NCI-H460 (cell line): ENCODE data around the gene RBM10. TPM values are rescaled to one million over a fixed set of nuclear protein-coding genes. Genes with fewer than 3 reads are reported as not detected.
A peak's percentile ranks its signal among the peaks of the same experiment; 100 is the strongest.

Source experiments
- DNase-seq: peaks from one replicate; pipeline ENCODE4 v3.0.0-alpha.2; 2016; ENCODE audit warnings: low read depth; ENCODE audit errors: extremely low read depth
- small RNA-seq, 2 experiments: library from RNA; depleted of rRNA; stranded (forward); fragments of <200 nt; gene quantifications; one replicate each; pipeline ENCODE3, GENCODE V24; 2014
- total RNA-seq: library from RNA; depleted of rRNA; stranded (reverse); fragments of >200 nt; shearing (Covaris generic); gene quantifications from 2 replicates; pipeline ENCODE4 v1.2.3, GENCODE V29; 2014; rRNA removed

The RBM10 gene
- total RNA-seq, 1 experiment from 2014 or later: 28.1 TPM

DNA sequence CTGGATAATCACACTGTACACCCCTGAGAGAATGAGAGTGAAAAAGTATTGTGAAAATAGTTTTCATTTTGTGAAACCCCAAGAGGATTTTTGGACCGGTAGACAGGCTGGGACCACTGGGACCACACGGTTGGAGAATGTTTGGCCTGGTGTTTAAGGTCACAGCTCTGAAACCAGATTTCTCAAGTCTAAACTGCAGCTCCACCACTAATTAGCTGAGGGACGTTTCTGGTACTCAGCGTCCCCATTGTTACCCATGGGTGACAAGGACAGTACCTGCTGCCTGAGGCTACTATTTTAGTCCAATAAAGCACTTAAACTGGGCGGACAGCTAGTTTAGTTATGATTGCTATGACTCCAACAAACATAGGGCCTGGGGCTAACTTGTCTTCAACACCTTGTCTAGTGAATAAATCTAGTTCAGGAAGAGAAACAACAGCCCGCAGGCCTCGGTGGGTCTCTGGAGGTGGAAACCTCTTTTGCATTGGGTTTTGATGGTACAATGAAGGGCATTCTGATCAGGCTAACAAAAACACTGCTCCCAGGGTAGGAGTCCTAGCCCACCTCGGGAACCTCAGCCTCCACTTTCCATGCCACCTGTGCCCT lies 87.3 kb downstream of the RBM10 start:
- DNase-seq: no peak

DNA sequence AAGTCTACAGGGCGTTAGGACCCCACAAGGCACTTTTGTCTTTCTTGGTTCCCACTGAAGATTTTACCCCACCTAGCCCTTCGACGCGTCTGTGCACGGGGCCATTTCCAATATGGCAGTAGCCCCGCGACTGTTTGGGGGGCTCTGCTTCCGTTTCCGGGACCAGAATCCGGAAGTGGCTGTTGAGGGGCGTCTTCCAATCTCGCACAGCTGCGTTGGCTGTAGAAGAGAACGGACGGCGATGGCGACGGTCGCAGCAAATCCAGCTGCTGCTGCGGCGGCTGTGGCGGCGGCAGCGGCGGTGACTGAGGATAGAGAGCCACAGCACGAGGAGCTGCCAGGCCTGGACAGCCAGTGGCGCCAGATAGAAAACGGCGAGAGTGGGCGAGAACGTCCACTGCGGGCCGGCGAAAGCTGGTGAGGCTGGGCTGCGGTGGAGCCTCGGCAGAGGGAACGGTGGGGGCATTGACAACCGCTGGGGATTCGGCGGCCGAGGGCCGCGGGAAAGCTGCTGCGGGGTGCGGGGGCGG lies 87.8 kb downstream of the RBM10 start, which contains the start of gene USP11:
TSS of gene USP11 (plus strand) at position 207 of the 530 bp plus-strand sequence. CDS start at position 242, 35 bp downstream.
- DNase-seq: no peak

GRCh38 chrX:47233333-47234113 lies 88.5 kb downstream of the RBM10 start:
- peak; percentile 96 for DNase-seq

DNA sequence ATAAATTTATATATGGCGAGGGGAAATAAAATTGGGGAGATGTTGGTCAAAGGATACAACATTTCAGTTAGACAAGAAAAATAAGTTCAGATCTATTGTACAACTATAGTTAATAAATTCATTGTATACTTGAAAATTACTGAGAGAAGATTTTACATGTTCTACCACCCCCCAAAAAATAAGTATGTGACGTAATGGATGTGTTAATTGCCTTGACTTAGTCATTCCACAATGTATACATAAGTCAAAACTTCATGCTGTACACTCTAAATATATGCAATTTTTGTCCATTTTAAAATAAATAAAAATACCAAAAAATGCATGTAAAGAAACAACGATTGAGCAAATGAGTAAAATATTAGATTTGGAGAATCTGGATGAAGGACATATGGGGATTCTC lies 89.6 kb downstream of the RBM10 start:
- no peak for DNase-seq

GRCh38 chrX:47235691-47236103 lies 90.7 kb downstream of the RBM10 start:
- no peak for DNase-seq

Small RNA genes lying within 50 kb of the gene (small RNA-seq; reads per million reads assigned to genes)
- gene RNU12-2P: 0.02 to 5.4 reads per million in 2 experiments

Other genes starting within 250 kb of the RBM10 start
- 9.6 and 9.8 TPM in 2 replicates for gene JADE3, start 232.8 kb upstream of the RBM10 start, total RNA-seq
- not detected in 2 replicates for gene RGN, start 66.8 kb upstream of the RBM10 start, total RNA-seq
- 154 and 182 TPM in 2 replicates for gene NDUFB11, start 519 bp upstream of the RBM10 start, total RNA-seq
- 138 and 158 TPM in 2 replicates for gene UBA1, start 48.6 kb downstream of the RBM10 start, total RNA-seq
- 141 and 164 TPM in 2 replicates for gene CDK16, start 73.5 kb downstream of the RBM10 start, total RNA-seq
- gene USP11, start 87.8 kb downstream of the RBM10 start, total RNA-seq: 17.0 and 17.3 TPM in 2 replicates
- gene ZNF157, start 225.4 kb downstream of the RBM10 start, total RNA-seq: not detected in 2 replicates